Smooth muscle cell (in vitro differentiated cells): ENCODE results near the gene MROH7. TPM values are rescaled to one million over a fixed set of nuclear protein-coding genes. Genes with fewer than 3 reads are reported as not detected.

Experiments
- DNase-seq: peaks from one replicate; lab custom pipeline; 2025; ENCODE audit not compliant: unreplicated experiment; lab: John Stamatoyannopoulos, UW
- H2AFZ ChIP-seq: fragments of 200-600 bp; sonication (generic); 2 replicates; pipeline ENCODE4 v1.6.0; 2016; ENCODE audit warnings: antibody characterized with exemption, low read depth, mild to moderate bottlenecking
- H3F3A ChIP-seq: fragments of 200-600 bp; sonication (generic); 2 replicates; pipeline ENCODE4 v1.6.0; 2017; ENCODE audit warnings: antibody characterized with exemption, low read depth
- H3K27ac ChIP-seq: fragments of 200-600 bp; sonication (generic); 2 replicates; pipeline ENCODE4 v1.5.1; 2016; ENCODE audit warnings: low read depth, mild to moderate bottlenecking
- H3K27me3 ChIP-seq: fragments of 200-600 bp; sonication (generic); 2 replicates; pipeline ENCODE4 v1.6.1; 2016; ENCODE audit warnings: low read depth, mild to moderate bottlenecking
- H3K36me3 ChIP-seq: fragments of 200-600 bp; sonication (generic); 2 replicates; pipeline ENCODE4 v1.5.1; 2016; ENCODE audit warnings: low read depth
- H3K4me1 ChIP-seq: fragments of 200-600 bp; sonication (generic); 2 replicates; pipeline ENCODE4 v1.5.1; 2016; ENCODE audit warnings: low read depth
- H3K4me2 ChIP-seq: fragments of 200-600 bp; sonication (generic); 2 replicates; pipeline ENCODE4 v1.6.0; 2016; ENCODE audit warnings: mild to moderate bottlenecking
- H3K4me3 ChIP-seq: fragments of 200-600 bp; sonication (generic); 2 replicates; pipeline ENCODE4 v1.5.1; 2016; ENCODE audit warnings: mild to moderate bottlenecking
- H3K79me2 ChIP-seq: fragments of 200-600 bp; sonication (generic); 2 replicates; pipeline ENCODE4 v1.6.0; 2016; ENCODE audit warnings: low read depth, mild to moderate bottlenecking
- H3K9ac ChIP-seq: fragments of 200-600 bp; sonication (generic); 2 replicates; pipeline ENCODE4 v1.6.0; 2016; ENCODE audit warnings: low read depth
- H3K9me3 ChIP-seq: fragments of 200-600 bp; sonication (generic); replicated peaks from 2 replicates; pipeline ENCODE4 v1.5.1; 2016; ENCODE audit warnings: low read depth
- H4K20me1 ChIP-seq: fragments of 200-600 bp; sonication (generic); 2 replicates; pipeline ENCODE4 v1.6.0; 2016; ENCODE audit warnings: low read depth
- CTCF ChIP-seq: fragments of 200-600 bp; sonication (generic); IDR thresholded peaks from 2 replicates; pipeline ENCODE4 v1.5.1; 2017; ENCODE audit warnings: borderline replicate concordance, mild to moderate bottlenecking, antibody characterized with exemption; ENCODE audit not compliant: insufficient read depth, poor library complexity, severe bottlenecking
- WGBS: methylation state at CpG from one replicate; pipeline ENCODE4 v1.1.7; 2016; ENCODE audit warnings: low lambda C conversion rate; 5-methylcytosine and 5-hydroxymethylcytosine counted together
- polyA plus RNA-seq: library from polyadenylated mRNA; unstranded; fragments of >200 nt; fragmentation: Nextera tagmentation; extraction: Ambion mirVana; gene quantifications from 2 replicates; pipeline ENCODE4 v1.2.1, GENCODE V29; 2016
- total RNA-seq: library from RNA; depleted of rRNA; stranded (reverse); fragments of >200 nt; gene quantifications from 2 replicates; pipeline ENCODE4 v1.2.3, GENCODE V29; 2014

MROH7 gene
- total and polyA plus RNA-seq, 2 experiments from 2014 or later: 0.33 to 0.58 TPM

GRCh38 chr1:54600947-54601721, 40.5 kb upstream of the MROH7 start:
- TF ChIP-seq CTCF: no peak
- H3K4me2 ChIP-seq: no peak overlapping the region
- 94% methylated on average over 19 of the region's 21 CpGs for WGBS
- H3K9me3 ChIP-seq: no peaks in the 10 kb centered on the region
- no peak for DNase-seq
- H3F3A ChIP-seq: no peaks in the 10 kb centered on the region
- H3K27ac ChIP-seq: no peak overlapping the region
- H3K79me2 ChIP-seq: no peaks in the 10 kb centered on the region
- H3K4me3 ChIP-seq: no peak overlapping the region
- no peaks in the 10 kb centered on the region for H3K4me1 ChIP-seq
- no peaks in the 10 kb centered on the region for H3K36me3 ChIP-seq
- no peaks in the 10 kb centered on the region for H4K20me1 ChIP-seq
- H3K27me3 ChIP-seq: no peaks in the 10 kb centered on the region
- no peak overlapping the region for H2AFZ ChIP-seq
- no peak overlapping the region for H3K9ac ChIP-seq

GRCh38 chr1:54601730-54602129, 39.9 kb upstream of the MROH7 start:
- Histone ChIP-seq H3F3A (no peaks in the 10 kb centered on the region), H3K36me3 (no peaks in the 10 kb centered on the region), H3K27me3 (no peaks in the 10 kb centered on the region), H3K4me3 (no peak overlapping the region), H2AFZ (no peak overlapping the region), H3K79me2 (no peaks in the 10 kb centered on the region), H3K4me1 (no peaks in the 10 kb centered on the region), H4K20me1 (no peaks in the 10 kb centered on the region), H3K9me3 (no peaks in the 10 kb centered on the region), H3K27ac (no peak overlapping the region), H3K9ac (no peak overlapping the region), H3K4me2 (no peak overlapping the region)
- WGBS: 93% methylated on average over 10 of the region's 10 CpGs
- DNase-seq: no peak
- no peak for TF ChIP-seq CTCF

GRCh38 chr1:54602554-54602953, 39.0 kb upstream of the MROH7 start:
- Histone ChIP-seq H3K79me2 (no peaks in the 10 kb centered on the region), H3K9me3 (no peaks in the 10 kb centered on the region)

More at GRCh38 chr1:54602554-54602953, 39.0 kb upstream of the MROH7 start:
- H3K9ac ChIP-seq: no peak overlapping the region
- H3K36me3 ChIP-seq: no peaks in the 10 kb centered on the region
- no peak for TF ChIP-seq CTCF
- WGBS: 97% methylated on average over 16 of the region's 18 CpGs
- H3K4me3 ChIP-seq: no peak overlapping the region
- no peaks in the 10 kb centered on the region for H4K20me1 ChIP-seq
- no peak overlapping the region for H2AFZ ChIP-seq
- H3K4me2 ChIP-seq: no peak overlapping the region
- H3K27me3 ChIP-seq: no peaks in the 10 kb centered on the region
- DNase-seq: no peak
- no peaks in the 10 kb centered on the region for H3F3A ChIP-seq
- no peaks in the 10 kb centered on the region for H3K4me1 ChIP-seq
- no peak overlapping the region for H3K27ac ChIP-seq
